22Rv1 (cell line): ENCODE data around the gene ATRNL1.

ENCODE experiments used
- CTCF ChIP-seq: fragments of 450-650 bp; IDR thresholded peaks from 2 replicates; pipeline ENCODE4 v1.5.1; 2017; ENCODE audit warnings: mild to moderate bottlenecking
- ZFX ChIP-seq: fragments of 450-650 bp; IDR thresholded peaks from 2 replicates; pipeline ENCODE4 v1.6.1; 2017; ENCODE audit warnings: antibody characterized with exemption, borderline replicate concordance

GRCh38 chr10:115875172-115875571, 782.0 kb downstream of the ATRNL1 start:
- TF ChIP-seq CTCF (no peak), ZFX (no peak)
